CD4-positive, alpha-beta T cell treated with Interleukin-2 at 100 ng/mL for 4 hours (primary cell): ENCODE results near the gene HPCAL1.
"Not testable (repeated sequence)": the region's sequence is repeated elsewhere in the genome, so short reads cannot be mapped to it uniquely, and the experiment has no call there.

ENCODE experiments used
- DNase-seq: peaks from one replicate; pipeline ENCODE4 v3.0.0-alpha.2; 2020; ENCODE audit warnings: low spot score

Gene HPCAL1

DNA sequence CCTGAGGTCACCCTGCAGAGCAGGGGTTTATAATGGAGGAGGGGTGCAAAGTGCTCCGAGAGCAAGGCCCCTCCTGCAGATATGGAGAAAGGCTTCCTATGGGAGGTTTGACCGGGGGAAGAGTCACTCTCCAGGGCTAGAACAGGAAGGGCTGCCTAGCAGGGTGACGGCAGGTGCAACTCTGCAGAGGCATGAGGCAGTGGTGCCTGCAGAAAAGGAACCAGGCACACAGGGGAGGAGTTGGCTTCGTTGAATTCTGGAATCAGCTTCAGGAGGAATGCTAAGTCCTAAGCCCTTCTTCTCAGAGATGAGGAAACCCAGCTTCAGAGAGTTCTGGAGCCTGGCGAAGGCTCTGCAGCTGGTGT is 17.5 kb upstream of the HPCAL1 start:
- DNase-seq = no peak

DNA sequence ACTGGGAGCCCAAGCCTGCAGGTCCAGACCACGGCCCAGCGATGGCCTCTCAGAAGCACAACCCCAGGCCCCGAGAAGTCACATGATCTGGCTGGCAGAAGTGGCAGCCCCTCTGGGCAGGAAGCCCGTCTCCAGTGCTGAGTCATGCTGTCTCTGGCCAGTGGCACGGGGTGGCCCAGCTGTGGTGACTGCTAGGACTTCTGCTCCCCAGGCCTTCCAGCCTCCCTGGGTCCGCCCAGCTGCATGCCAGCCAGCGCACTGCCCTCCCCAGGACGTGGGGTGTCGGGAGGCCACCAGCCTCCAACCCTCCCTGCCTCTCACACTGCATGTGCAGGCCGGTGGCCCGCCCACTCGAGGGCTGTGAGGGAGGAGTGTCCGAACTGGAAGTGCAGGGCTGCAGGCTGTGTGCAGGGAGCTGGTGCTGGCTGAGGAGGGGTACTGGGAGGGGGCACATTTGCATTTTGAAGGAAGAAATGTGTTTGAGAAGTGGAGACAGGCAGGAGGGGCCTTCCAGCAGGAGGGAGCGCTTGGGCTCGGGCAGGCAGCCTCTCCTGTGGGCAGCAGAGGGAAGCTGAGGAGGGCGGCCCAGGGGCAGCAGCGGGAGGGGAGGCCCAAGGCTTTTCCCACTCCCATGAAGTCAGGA is 17.0 kb upstream of the HPCAL1 start:
- DNase-seq = no peak

DNA sequence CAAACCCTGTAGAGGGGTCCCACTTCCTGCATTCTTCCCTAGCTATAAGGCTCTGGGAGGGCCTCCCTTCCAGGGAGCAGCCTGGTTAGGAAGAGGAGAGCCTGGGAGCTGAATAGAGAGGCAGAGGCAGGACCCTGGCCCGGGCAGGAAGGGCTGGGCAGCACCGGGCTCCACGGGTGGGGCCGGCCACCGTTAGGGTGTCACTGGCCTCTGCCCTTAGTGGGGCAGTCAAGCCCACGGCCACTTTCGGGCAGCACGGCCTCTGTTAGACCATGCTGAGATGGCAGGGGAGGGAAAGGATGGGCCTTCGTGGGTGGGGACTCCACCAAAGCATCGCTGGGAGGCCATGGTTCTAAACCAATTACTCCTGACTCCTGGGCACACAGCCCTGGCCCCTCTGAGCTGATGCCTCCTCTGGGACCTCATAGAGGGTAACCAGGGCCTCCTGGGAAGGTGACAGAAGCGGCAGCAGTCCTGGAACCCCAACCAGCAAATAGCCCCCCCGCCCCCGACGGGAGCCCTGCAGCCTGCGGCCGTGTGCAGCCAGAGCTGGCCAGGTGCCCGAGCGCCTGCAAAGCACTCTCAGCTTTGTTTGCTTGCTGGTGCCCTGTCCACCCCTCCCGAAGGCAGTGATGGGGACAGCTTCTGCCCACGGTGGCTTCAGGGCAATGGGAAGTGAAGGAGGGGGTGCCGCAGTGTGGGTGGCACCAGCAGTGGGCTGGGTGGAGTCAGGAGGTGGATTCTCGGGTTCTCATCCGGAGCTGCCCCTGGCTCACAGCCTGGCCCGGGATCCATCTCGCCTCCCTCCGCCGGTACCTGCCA is 16.3 kb upstream of the HPCAL1 start:
- DNase-seq = no peak

DNA sequence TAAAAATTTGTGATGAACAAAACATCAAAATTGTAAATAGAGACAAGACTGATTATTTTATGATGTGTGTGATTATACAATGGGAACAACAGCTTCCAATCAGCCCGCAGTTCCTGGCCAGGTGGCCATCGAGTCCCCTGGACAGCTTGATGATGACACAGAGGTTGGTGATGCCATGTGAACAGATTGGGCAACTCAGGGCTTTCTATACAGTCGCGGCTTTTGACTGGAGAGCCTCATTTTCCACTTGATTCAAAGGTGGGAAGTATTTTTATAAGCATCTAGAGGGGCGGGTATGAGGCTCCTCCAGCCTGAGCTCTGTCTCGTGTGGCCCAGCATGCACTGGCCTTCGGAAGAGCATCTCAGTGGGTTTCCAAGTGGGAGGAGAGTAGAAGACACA is 14.9 kb upstream of the HPCAL1 start:
- DNase-seq = no peak

DNA sequence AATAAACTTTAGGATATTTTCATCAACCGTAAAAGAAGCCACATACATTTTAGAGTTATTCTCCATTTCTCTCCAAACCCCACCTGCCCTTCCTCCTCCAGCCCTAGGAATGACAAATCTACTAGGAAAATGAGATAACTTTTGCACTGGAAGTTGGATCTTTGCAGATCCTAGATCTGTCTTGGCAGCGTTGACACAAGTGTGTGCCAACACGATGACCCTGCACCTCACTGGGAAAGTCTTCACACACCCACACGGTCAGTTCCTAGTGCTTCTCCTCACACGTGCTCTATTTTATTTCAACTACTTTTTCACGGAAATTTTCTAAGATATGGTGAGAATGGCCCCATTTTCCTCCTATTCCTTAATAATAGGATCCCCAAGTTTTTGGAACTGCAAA is 14.1 kb upstream of the HPCAL1 start:
- DNase-seq = no peak

DNA sequence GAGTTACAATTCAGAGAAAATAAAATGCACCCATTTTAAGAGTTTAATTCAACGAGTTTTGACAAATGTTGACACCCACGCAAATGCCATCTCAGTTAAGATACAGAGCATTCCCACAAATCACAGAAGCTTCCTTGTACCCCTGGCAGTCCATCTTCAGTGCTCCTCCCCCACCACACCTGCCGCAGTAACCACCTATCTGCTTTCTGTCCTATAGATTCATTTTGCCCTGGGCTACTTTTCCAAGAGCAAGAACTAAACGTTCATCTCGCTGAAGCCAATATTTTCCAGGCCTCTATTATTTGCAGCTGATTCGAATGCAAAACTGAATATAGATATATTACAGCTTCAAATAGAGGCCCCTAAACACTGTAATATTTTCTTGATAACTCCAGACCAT is 13.4 kb upstream of the HPCAL1 start:
- no peak for DNase-seq

DNA sequence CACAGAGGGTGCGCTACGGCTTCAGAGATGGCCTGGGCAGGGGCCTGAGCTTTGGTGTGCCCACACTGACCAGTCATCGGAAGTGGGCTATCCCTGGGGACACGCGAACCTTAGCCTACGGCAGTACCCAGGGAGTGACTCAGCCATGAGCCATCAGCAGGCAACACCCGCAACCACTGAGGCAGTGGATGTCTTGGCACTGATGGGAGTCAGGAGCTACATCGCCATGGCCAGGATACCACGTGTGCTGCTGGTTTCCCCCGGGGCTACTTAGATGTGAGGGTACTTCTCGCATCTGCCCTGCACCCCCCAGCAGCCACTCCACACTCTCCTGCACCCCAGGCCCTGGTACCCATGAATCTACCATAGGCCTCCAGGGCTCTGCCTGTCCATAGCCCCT is 12.8 kb upstream of the HPCAL1 start:
- DNase-seq = no peak

DNA sequence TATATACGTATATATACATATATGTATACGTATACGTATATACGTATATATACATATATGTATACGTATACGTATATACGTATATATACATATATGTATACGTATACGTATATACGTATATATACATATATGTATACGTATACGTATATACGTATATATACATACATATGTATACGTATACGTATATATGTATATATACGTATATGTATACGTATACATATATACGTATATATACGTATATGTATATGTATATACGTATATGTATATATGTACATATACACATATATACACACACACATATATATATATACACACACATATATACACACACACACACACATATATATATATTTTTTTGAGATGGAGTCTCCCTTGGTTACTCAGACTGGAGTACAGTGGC is 11.3 kb upstream of the HPCAL1 start:
- DNase-seq = not testable (repeated sequence)

DNA sequence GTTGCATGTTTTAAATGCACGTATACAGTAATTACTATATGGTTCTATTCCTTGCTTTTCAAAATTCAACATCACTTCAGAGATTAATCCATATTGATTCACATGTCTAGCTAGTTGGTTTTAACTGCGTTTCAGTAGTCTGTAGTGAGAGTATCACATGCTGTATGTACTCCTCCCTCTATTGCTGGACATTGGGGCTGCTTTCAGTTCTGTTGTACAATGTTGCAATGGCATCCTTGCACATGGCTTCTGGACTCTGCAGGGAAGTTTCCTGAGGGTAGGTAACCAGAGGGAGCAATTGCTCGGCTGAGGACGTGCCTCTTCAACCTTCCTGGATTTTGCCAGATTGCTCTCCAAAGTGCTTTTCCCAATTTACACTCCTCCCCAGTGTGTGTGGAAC is 10.7 kb upstream of the HPCAL1 start:
- no peak for DNase-seq

DNA sequence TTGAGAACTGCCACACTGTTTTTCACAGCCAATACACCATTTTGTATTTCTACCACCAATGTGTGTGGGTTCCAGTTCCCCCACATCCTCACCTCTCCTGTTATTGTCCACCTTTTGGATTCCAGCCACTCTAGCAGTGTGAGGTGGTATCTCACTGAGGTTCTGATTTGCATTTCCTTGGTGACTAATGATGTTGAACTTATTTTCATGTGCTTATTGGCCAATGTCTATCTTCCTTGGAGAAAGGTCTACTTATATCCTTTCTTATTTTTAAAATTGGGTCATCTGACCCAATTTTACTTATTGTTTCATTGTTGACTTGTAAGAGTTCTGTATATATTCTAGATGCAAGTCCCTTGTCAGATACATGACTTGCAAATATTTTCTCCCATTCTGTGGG is 9.1 kb upstream of the HPCAL1 start:
- no peak for DNase-seq

DNA sequence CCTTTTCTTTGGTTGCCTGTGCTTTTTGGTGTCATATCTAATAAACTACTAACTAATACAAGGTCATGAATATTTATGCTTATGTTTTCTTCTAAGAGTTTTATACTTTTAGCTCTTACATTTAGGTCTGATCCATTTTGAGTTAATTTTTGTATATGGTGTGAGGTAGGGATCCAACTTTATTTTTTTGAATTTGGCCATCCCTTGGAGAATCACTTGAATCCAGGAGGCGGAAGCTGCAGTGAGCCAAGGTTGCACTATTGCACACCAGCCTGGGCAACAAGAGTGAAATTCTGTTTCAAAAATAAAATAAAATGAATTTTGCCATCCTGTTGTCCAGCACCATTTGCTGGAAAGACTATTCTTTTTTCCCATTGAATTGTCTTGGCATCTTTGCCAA is 8.6 kb upstream of the HPCAL1 start:
- no peak for DNase-seq

DNA sequence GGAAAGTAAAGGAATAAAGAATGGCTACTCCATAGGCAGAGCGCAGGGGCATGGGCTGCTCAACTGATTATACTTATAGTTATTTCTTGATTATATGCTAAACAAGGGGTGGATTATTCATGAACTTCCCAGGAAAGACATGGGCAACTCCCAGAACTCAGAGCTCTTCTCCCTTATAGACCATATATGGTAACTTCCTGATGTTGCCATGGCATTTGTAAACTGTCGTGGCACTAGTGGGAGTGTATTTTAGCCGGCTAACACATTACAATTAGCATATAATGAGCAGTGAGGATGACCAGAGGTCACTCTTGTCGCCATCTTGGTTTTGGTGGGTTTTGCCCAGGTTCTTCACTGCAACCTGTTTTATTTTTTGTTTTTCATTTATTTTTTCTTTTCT is 7.1 kb upstream of the HPCAL1 start:
- not testable (repeated sequence) for DNase-seq

DNA sequence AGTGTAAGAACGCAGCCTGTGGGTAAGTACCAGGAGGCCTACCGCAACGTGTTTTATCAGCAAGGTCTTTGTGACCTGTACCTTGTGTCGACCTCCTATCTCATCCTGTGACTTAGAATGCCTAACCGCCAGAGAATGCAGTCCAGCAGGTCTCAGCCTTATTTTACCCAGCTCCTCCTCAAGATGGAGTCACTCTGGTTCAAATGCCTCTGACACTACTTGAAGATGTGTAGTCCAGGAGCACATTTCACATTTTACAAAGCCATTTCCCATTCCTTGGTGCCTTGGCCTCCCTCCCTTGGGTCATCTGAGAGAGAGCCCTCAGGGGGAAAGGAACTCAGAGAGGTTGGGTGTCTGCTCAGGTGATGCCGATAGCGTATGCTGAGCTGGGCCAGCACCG is 6.6 kb upstream of the HPCAL1 start:
- DNase-seq = no peak

DNA sequence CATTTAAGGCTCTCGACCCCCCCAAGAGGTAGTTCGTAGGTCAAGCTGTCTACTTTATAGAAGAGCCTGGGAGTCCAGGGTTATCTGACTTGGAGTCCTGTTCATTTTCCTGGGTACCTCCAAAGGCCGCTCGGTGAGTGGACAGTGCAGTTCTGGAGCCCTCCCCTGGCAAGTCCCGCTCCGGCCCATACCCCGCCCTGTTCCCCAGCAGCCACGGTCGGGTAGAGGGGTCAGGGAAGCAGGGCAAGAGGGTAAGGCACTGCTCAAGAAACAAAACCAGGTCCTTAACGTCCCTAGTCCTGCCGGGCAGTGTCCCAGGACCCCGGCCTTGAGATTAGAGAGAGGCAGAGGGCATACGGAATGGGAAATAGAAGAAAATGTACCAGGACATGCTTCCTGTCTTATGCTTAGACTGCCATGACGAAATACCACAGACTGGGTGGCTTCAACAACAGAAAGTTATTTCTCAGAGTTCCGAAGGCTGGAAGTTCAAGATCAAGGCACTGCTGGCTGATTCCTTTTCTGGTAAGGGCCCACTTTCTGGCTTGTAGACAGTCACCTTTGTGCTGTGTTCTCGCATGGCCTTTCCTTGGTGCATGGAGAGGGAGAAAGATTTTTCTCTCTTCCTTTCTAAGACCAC is 5.4 kb upstream of the HPCAL1 start:
- no peak for DNase-seq

DNA sequence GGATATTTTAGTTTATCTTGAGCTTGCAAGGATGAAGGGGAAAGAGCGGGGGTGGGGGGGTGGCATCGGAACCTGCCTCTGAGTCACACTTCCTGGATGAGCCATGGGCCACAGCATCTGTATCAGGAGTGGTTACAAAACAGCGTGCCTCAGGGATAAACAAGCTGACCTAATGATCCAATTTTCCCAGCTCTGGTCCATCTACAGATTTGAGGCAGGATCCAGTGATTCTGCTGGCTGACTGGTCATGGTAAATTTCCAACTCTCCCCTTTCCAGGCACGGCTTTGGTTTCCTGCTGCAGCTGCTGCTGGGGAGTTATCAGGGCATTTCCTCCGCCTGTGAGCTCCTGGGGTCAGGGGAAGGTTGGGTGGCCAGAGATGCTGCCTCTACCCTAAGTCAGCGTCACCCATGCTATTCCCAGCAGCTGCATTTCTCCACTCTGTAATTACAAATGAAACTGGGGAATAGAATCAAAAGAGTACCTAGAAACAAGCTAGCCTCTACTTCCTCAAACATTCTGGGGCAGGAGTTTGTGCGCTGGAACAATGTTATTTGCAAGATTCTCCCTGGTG is 4.7 kb upstream of the HPCAL1 start:
- peak; percentile 66 for DNase-seq

DNA sequence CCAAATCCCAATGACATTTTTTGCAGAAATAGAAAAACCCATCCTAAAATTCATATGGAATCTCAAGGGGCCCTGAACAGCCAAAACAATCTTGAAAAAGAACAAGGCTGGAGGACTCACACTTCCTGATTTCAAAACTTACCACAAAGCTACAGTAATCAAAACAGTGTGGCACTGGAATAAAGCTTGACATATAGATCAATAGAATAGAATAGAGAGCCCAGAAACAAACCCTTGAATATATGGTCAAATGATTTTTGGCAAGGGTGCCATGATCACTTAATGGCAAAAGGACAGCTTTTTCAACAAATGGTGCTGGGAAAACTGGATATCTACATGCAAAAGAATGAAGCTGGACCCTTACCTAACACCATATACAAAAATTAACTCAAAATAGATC is 3.9 kb upstream of the HPCAL1 start:
- DNase-seq = not testable (repeated sequence)

DNA sequence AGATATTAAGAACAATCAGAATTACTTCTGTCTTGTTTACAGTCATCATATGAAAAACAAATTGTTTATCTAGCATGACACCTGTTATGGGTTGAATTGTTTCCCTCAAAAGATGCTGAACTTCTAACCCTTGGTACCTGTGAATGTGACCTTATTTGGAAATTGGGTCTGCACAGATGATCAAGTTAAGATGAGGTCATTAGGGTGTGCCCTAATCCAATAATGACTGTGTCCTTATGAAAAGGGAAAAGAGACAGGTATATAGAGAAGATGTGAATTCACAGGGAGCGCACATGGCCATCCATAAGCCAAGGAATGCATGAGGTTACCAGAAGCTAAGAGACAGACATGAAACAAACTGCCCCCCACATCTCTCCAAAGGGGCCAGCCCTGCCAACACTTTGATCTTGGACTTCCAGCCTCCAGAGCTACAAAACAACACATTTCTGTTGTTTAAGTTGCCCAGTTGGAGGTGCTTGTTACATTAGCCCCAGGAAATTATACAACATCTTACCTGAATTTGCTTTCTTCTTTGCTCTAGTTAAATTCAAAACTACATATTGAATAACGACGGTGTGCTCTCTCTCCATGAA is 2.3 kb upstream of the HPCAL1 start:
- DNase-seq = no peak

DNA sequence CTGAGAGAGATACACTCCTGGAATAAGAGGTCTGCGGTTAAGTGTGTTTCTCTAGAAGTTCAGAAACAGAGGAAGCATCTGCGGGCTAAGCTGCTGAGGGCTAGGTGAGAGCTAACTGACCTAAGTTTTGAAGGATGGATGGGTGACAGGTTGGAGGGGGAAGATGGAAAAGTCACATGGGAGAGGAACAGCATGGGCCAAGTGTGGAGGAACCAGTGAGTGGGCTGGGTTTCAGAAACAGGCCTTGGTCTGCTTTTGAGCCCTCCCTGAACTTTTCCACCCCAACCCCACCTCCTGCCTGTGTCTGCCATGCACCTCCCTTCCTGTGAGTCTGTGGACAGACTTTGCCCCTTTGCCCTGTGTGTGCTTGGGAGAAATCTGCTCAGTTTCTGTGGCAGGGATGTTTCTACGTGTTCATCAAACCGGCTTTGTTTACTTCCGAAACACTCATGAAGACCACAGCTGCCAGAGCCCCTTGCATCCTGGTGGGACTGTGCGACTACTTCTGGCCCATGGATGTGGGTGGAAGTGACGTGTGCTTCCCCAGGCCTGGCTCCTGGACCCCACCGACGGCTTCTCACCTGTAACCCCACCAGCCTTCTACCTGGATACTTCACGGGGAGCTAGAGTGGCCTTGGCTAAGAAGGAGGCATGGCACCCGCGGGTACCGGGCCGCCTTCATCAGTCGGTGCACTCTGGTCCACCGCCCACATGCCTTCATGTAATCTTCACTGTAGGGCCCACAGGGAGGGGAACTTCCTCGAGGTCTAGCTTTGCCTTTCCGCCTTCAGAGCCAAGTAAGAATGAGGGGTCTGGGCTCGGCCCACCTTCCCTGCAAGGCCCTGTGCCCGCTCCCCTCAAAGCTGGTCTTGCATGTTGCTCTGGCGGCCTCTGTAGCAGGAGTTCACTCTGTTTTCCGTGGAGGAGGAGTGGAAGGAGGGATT is 1.4 kb upstream of the HPCAL1 start:
- no peak for DNase-seq

DNA sequence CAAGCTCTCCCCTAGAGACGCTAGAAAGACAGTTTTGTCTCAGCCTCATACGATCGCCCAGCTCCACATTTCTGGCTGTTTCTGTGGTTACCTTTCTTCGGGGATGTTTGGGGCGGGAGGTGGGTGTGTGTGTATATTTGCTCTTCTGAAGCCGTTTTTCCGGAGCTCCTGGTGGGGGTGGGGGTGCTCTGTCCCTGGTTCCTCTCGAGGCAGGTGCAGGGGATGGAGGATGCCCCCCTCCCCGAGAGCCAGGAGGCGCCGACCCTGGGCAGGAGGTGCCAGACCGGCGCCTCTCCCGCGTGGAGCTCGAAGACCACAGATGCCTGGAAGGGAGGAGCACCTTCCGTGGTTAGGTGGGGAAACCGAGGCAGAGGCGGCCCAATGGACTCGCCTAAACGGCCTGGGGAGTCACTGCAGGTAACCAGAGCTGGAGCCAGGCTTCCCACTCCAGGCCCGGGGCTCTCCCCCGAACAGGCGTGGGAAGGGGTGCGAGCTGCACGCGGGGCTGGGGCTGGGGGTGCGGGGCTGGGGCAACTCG is 694 bp upstream of the HPCAL1 start:
- no peak for DNase-seq

DNA sequence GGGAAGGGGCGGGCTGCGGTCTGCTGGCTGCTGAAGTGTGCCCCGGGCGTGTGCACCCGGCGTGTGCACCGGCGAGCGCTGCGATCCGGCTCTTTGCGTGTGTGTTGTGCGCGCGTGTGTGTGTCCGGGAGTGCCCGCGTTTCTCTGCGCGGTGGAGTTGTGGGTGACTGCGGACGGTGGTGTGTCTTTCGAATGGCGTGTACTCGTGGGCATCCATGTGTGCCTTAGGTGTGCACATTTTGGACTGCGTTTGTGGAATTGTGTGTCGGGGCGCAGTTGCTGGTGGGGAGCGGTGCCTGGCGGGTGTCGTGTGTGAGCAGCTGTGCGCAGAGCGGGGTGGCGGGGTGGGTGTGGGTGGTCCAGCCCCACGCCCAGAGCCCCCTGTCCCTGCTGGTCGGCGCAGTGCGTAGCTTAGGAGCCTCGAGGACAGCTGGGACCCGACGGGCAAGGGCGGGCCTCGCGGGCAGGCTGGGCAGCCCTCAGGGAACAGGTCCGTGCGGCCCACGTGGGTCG is 533 bp downstream of the HPCAL1 start:
- DNase-seq = no peak
